AG09319 (cell line): Measurements from ENCODE around the gene TYRO3.

Source experiments
- DNase-seq: peaks from one replicate; pipeline ENCODE4 v3.0.0-alpha.2; 2010; ENCODE audit warnings: low read depth; ENCODE audit errors: extremely low read depth
- TF ChIP-seq, protein P1 (sequence below): IDR thresholded peaks from 2 replicates; pipeline ENCODE4 v1.5.1; 2011; ENCODE audit warnings: low read depth, mild to moderate bottlenecking, inconsistent platforms, low read length, moderate library complexity

TYRO3 gene

GRCh38 chr15:41558400-41559238 lies at the start of gene TYRO3:
TYRO3 (plus strand) TSS chr15:41559212; CDS start chr15:41559258, 46 bp downstream.
- no peak for DNase-seq

DNA sequence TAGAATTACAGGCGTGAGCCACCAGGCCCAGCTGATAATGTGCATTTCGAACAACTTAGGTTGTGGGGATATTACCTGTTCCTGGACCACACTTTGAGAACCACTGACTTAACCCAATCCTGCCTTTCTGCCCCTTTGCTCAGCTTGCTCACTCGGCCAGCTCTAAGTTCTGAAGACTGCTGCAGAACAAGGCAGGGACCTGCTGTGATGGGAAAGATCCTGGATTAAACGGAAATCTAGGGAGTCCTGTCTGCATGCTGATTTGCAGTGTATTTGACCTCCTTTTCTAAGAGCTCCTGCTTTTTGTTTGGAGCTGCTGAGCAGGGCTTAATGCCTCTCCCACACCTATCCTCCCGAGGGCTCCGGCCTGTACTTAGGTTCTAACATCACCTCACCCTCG lies 48.3 kb upstream of the TYRO3 start:
- DNase-seq, result no peak
- TF ChIP-seq, protein P1, sequence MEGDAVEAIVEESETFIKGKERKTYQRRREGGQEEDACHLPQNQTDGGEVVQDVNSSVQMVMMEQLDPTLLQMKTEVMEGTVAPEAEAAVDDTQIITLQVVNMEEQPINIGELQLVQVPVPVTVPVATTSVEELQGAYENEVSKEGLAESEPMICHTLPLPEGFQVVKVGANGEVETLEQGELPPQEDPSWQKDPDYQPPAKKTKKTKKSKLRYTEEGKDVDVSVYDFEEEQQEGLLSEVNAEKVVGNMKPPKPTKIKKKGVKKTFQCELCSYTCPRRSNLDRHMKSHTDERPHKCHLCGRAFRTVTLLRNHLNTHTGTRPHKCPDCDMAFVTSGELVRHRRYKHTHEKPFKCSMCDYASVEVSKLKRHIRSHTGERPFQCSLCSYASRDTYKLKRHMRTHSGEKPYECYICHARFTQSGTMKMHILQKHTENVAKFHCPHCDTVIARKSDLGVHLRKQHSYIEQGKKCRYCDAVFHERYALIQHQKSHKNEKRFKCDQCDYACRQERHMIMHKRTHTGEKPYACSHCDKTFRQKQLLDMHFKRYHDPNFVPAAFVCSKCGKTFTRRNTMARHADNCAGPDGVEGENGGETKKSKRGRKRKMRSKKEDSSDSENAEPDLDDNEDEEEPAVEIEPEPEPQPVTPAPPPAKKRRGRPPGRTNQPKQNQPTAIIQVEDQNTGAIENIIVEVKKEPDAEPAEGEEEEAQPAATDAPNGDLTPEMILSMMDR, result no peak

More at GRCh38 chr15:41558400-41559238, at the start of gene TYRO3:
- TF ChIP-seq, protein P1, result peak; percentile 1; the same call in 1 of the 2 replicates

DNA sequence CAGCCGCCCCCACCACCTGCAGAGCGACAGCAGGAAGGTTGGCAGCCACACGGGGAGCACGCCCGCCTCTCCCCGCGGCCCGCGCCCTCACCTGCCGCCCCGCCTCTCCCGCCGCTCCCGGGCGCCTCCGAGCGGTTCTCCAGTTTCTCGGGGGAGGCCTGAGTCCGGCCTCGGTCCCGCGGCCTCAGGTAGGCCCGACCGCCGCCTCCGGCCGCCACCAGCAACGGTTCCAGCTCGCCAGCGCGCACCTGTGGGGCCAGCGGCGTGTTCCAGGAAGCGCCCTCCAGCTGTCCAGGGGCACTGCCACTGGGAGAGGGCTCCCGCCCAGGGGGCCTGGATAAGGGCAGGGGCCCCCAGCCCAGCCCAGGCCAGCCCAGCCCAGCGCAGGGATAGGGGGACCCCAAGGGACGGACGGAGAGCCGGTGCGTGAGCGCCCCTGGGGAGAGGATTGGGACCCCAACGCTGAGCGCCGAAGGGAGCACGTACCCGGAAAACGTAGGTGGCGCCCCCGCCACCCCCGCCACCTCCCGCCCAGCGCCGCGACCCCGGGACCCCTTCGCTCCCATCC lies 47.6 kb upstream of the TYRO3 start:
- TF ChIP-seq, protein P1, result no peak
- no peak for DNase-seq

- DNase-seq, result no peak
- TF ChIP-seq, protein P1, result no peak
Measured at GRCh38 chr15:41511899-41512369, 47.1 kb upstream of the TYRO3 start.

- no peak for DNase-seq
Measured at GRCh38 chr15:41512512-41512939, 46.5 kb upstream of the TYRO3 start.

DNA sequence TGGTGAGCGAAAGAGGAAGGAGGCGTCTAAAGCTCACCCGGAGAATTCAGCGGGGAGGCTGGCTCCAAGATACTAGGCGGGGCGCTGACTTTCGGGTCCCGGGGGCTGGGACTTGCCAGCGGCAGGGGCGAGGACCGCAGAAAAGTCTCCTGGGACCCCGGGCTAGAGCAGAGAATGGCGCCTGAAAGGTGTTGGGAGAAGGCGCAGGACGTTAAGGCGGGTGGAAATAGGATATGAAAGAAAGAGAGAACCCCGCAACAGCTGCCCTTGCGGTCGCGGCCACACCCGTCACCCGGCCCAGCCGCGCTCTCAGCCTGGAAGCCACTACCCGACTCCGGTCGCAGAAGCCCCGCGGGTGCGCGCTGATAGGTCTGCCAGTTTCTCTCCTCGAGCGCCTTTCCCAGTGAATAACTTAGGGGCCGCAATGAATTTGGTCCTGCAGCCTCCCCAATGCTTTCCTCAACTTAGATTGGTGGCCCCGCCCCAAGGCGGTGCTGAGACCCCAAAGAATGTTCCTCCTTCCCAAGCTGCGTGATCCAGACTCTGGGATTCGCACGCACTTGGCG lies 46.0 kb upstream of the TYRO3 start:
- TF ChIP-seq, protein P1, result no peak
- DNase-seq, result no peak

More at GRCh38 chr15:41512512-41512939, 46.5 kb upstream of the TYRO3 start:
- TF ChIP-seq, protein P1, result no peak
